Duodenal mucosa (tissue), 2 donors: ENCODE results near the gene MRPL11.
"Not testable (repeated sequence)": the region's sequence is repeated elsewhere in the genome, so short reads cannot be mapped to it uniquely, and the experiment has no call there.

Experiments
- H3K27ac ChIP-seq: one replicate; pipeline ENCODE4 v1.7.0; 2013; ENCODE audit warnings: low read depth, low read length
- H3K27me3 ChIP-seq, 2 donors: one replicate each; pipeline ENCODE4 v1.7.0; 2013; ENCODE audit warnings: low read length in 2 of 2, control low read depth in 1 of 2; ENCODE audit not compliant: insufficient read depth in 2 of 2, control insufficient read depth in 1 of 2
- H3K36me3 ChIP-seq, 2 donors: one replicate each; pipeline ENCODE4 v1.7.0; 2013; ENCODE audit warnings: low read length in 2 of 2, control low read depth in 1 of 2; ENCODE audit not compliant: insufficient read depth in 2 of 2, control insufficient read depth in 1 of 2
- H3K4me1 ChIP-seq, 2 donors: one replicate each; pipeline ENCODE4 v1.7.0; 2013; ENCODE audit warnings: low read length in 2 of 2, control low read depth in 1 of 2; ENCODE audit not compliant: insufficient read depth in 2 of 2, control insufficient read depth in 1 of 2
- H3K4me3 ChIP-seq, 2 donors: one replicate each; pipeline ENCODE4 v1.7.0; 2013; ENCODE audit warnings: low read length in 2 of 2, low read depth in 1 of 2
- H3K9ac ChIP-seq, 2 donors: one replicate each; pipeline ENCODE4 v1.7.0; 2013; ENCODE audit warnings: low read length in 2 of 2, low read depth in 1 of 2
- H3K9me3 ChIP-seq, 2 donors: one replicate each; pipeline ENCODE4 v1.7.0; 2013; ENCODE audit warnings: low read length in 2 of 2, control low read depth in 1 of 2; ENCODE audit not compliant: control insufficient read depth in 1 of 2

MRPL11 gene

GRCh38 chr11:66432597-66432996 is 6.1 kb downstream of the MRPL11 start:
- H3K27ac ChIP-seq: no peak overlapping the region
- H3K4me3 ChIP-seq: no peak overlapping the region
- peaks cover 7 to 22% of the 10 kb centered on the region in 2 donors for H3K36me3 ChIP-seq
- no peaks in the 10 kb centered on the region for H3K27me3 ChIP-seq
- no peak overlapping the region for H3K9ac ChIP-seq
- no peaks in the 10 kb centered on the region for H3K4me1 ChIP-seq
- no peaks in the 10 kb centered on the region for H3K9me3 ChIP-seq

GRCh38 chr11:66431871-66432329 is 6.7 kb downstream of the MRPL11 start:
- H3K27me3 ChIP-seq, H3K9ac ChIP-seq, H3K4me3 ChIP-seq, H3K4me1 ChIP-seq, H3K9me3 ChIP-seq, H3K27ac ChIP-seq: not testable (repeated sequence)
- peaks cover 5 to 18% of the 10 kb centered on the region in 2 donors for H3K36me3 ChIP-seq

GRCh38 chr11:66431287-66431686 is 7.4 kb downstream of the MRPL11 start:
- H3K27ac ChIP-seq, H3K4me1 ChIP-seq, H3K9me3 ChIP-seq, H3K4me3 ChIP-seq, H3K27me3 ChIP-seq, H3K9ac ChIP-seq: not testable (repeated sequence)
- peaks cover 5 to 14% of the 10 kb centered on the region in 2 donors for H3K36me3 ChIP-seq

- no peaks in the 10 kb centered on the region for H3K9me3 ChIP-seq
- no peaks in the 10 kb centered on the region for H3K4me1 ChIP-seq
- H3K36me3 ChIP-seq: peaks cover 2 to 6% of the 10 kb centered on the region in 2 donors
- no peaks in the 10 kb centered on the region for H3K27me3 ChIP-seq
- no peak overlapping the region for H3K4me3 ChIP-seq
- no peak overlapping the region for H3K9ac ChIP-seq
- H3K27ac ChIP-seq: no peak overlapping the region
These were observed 8.6 kb downstream of the MRPL11 start for GRCh38 chr11:66429983-66430602.

GRCh38 chr11:66428933-66429332 is 9.7 kb downstream of the MRPL11 start:
- Histone ChIP-seq H3K4me1 (no peaks in the 10 kb centered on the region), H3K9me3 (no peaks in the 10 kb centered on the region), H3K27ac (no peak overlapping the region), H3K36me3 (peaks cover 0 to 4% of the 10 kb centered on the region in 2 donors), H3K4me3 (no peak overlapping the region), H3K27me3 (no peaks in the 10 kb centered on the region), H3K9ac (no peak overlapping the region)

GRCh38 chr11:66426314-66426713 is 12.3 kb downstream of the MRPL11 start:
- H3K9me3 ChIP-seq: no peaks in the 10 kb centered on the region
- H3K27me3 ChIP-seq: no peaks in the 10 kb centered on the region
- no peak overlapping the region for H3K4me3 ChIP-seq
- no peaks in the 10 kb centered on the region for H3K36me3 ChIP-seq
- H3K4me1 ChIP-seq: no peaks in the 10 kb centered on the region
- H3K9ac ChIP-seq: no peak overlapping the region
- no peak overlapping the region for H3K27ac ChIP-seq

- Histone ChIP-seq H3K4me3 (no peak overlapping the region), H3K9me3 (no peaks in the 10 kb centered on the region), H3K27ac (no peak overlapping the region), H3K36me3 (no peaks in the 10 kb centered on the region), H3K9ac (no peak overlapping the region), H3K4me1 (no peaks in the 10 kb centered on the region), H3K27me3 (peaks cover 7 to 18% of the 10 kb centered on the region in 2 donors)
These were observed 17.0 kb downstream of the MRPL11 start for GRCh38 chr11:66421492-66422205.

- no peak within 1 kb of the TSS for H3K4me3 ChIP-seq
- peaks cover 7 to 21% of the 10 kb centered on the region in 2 donors for H3K27me3 ChIP-seq
- H3K27ac ChIP-seq: no peak within 1 kb of the TSS
These were observed 17.8 kb downstream of the MRPL11 start, which contains the start of gene NPAS4 for GRCh38 chr11:66420671-66421476. Gene NPAS4, plus strand, starts transcription at chr11:66421035. Its CDS starts 145 bp downstream, at chr11:66421180.

GRCh38 chr11:66419825-66420224 is 18.8 kb downstream of the MRPL11 start:
- H3K27me3 ChIP-seq: peaks cover 7 to 21% of the 10 kb centered on the region in 2 donors
- H3K9me3 ChIP-seq: no peaks in the 10 kb centered on the region
- H3K4me3 ChIP-seq: no peak overlapping the region
- H3K36me3 ChIP-seq: no peaks in the 10 kb centered on the region
- H3K27ac ChIP-seq: no peak overlapping the region
- no peak overlapping the region for H3K9ac ChIP-seq
- H3K4me1 ChIP-seq: no peaks in the 10 kb centered on the region

More at GRCh38 chr11:66420671-66421476, 17.8 kb downstream of the MRPL11 start, which contains the start of gene NPAS4:
- H3K9ac ChIP-seq: no peak within 1 kb of the TSS
- H3K9me3 ChIP-seq: no peaks in the 10 kb centered on the region
- no peaks in the 10 kb centered on the region for H3K36me3 ChIP-seq
- H3K4me1 ChIP-seq: no peaks in the 10 kb centered on the region

GRCh38 chr11:66418986-66419308 is 19.7 kb downstream of the MRPL11 start:
- Histone ChIP-seq H3K27me3 (peaks cover 7 to 26% of the 10 kb centered on the region in 2 donors), H3K27ac (no peak overlapping the region), H3K9me3 (no peaks in the 10 kb centered on the region), H3K4me1 (no peaks in the 10 kb centered on the region), H3K9ac (no peak overlapping the region), H3K4me3 (no peak overlapping the region), H3K36me3 (no peaks in the 10 kb centered on the region)
